ENCODE data around the gene CEP126.
A peak's percentile ranks its signal among the peaks of the same experiment; 100 is the strongest.
"Not testable (repeated sequence)": the region's sequence is repeated elsewhere in the genome, so short reads cannot be mapped to it uniquely, and the experiment has no call there.

The CEP126 gene

DNA sequence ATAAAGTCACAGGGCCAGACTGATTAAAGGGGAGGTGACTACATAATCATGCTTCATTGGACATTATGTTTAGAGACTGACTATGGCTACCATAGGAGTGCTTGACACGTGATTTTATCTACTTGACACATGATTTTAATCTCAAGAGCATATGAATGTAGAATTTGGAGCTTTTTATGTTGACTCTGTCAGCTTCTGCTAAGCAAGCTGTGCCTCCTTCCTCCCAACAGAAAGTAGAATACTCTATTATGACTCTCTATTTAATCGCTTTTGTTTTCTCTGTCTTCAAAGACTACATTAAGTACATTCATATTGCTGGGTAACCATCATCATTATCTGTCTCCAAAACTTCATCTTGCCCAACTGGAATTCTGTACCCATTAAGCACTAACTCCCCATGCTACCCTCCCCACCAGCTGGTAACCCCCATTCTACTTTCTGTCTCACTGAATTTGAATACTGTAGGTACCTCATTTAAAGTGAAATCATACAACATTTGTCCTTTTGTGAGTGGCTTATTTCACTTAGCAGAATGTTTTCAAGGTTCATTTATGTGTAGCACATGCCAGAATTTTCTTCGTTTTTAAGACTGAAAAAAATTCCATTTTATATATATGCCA, 26.2 kb downstream of the CEP126 start:
- DNase-seq, result no peak

DNA sequence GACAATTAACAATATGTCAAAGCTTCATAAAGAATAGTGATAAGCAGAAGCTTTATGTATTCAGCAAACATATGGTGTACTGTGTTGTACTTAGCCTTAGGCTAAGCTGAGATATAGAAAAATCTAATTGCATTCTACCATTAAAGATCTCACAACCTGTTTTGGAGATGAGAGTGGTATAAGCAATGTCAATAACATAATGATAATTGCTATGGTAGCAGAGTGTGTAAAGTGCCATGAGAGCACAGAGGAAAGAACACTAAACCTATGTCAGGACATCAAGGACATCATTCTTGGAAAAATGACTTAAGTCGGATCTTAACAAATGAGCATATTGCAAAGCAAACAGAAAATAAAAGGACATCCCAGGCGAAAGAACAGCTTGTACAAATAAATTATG, 30.1 kb downstream of the CEP126 start:
- no peak for DNase-seq

- no peak for DNase-seq
Observed at GRCh38 chr11:101945448-101945847, 30.6 kb downstream of the CEP126 start.

DNA sequence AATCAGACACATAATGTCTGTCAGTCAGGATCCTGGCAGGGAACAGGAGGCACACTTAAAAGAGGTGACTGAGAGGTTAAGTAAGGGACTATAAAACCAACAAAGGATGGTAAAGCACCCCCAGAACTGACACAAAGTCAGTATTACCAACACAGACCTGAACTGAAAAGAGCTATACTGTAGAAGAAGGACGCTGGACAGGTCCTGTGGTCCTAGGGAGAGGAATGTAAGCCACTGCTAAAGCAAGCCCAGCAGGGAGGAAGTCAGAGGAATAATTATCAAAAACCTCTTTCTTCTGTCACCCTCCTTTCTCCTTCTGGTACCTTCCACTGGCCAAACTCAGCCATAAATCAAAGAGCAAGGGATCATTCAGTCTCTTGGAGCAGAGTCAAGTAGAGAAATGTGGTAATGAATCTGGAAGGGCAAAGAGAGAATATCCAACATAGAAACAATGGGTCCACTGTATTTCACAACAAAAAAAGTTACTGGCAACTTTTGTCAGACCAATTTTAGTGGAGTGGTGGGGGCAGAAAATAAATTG, 34.9 kb downstream of the CEP126 start:
- no peak for DNase-seq

DNA sequence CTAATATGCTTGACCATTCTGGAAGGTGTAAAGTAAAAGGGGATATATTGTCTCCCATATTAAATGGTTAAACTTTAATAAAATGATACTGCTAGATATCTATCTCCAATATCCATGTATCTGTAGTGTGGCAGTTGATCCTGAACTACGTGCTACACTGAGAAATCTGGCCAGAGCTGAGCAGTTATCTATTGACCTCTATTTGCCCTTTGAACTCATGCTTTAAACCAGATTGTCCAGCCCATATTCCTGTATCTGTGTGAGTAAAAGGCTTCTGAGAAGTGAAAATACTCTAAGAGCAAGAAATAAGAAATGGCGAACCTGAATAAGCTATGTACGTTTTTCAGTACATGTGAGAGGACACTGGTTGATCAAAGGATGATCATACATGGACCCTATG, 40.5 kb downstream of the CEP126 start:
- no peak for DNase-seq

- no peak for DNase-seq
Observed at GRCh38 chr11:101955701-101956100, 40.9 kb downstream of the CEP126 start.

GRCh38 chr11:101960231-101960630, 45.4 kb downstream of the CEP126 start:
- DNase-seq, result no peak

GRCh38 chr11:101964200-101964599, 49.4 kb downstream of the CEP126 start:
- DNase-seq, result not testable (repeated sequence)

- DNase-seq, result no peak
Observed at GRCh38 chr11:101974255-101974654, 59.4 kb downstream of the CEP126 start.

- peak; percentile 6 for DNase-seq
Observed at GRCh38 chr11:101974771-101975170, 60.0 kb downstream of the CEP126 start.

GRCh38 chr11:101975734-101976133, 60.9 kb downstream of the CEP126 start:
- DNase-seq, result no peak

DNA sequence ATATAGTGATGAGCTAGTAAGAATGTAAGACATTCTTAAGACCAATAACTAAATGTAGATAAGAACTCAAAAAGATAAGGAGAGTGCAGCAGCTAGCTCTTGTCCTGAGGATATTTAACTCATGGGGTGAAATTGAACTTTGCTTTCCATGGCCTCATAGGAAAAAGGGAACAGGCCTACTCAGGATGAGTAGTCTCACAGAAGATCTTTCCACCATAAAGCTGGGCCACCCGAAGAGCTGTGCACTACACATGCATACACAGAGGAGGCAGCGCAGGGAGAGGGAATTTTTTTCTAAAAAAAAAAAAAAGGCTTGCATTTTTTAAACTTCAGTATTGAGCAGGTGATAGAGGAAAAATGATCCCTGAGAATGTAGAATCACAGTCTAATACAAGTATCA, 72.6 kb downstream of the CEP126 start:
- DNase-seq, result no peak

DNA sequence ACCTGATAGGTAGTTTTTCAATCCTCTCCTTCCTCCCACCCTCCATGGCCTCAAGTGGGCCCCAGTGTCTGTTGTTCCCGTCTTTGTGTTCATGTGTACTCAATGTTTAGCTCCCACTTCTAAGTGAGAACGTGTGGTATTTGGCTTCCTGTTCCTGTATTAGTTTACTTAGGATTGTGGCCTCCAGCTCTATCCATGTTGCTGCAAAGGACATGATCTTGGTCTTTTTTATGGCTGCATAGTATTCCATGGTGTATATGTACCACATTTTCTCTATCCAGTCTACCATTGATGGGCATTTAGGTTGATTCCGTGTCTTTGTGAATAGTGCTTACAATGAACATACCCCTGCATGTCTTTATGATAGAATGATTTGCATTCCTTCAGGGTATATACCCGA, 78.4 kb downstream of the CEP126 start:
- DNase-seq, result no peak

DNA sequence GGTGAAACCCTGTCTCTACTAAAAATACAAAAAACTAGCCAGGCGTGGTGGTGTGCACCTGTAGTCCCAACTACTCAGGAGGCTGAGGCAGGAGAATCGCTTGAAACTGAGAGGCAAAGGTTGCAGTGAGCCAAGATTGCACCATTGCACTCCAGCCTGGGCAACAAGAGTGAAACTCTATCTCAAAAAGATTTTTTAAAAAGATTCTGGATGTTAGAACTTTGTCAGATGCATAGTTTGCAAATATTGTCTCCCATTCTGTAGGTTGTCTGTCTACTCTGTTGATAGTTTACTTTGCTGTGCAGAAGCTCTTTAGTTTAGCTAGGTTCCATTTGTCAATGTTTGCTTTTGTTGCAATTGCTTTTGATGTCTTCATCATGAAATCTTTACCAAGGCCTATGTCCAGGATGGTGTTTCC, 79.3 kb downstream of the CEP126 start:
- DNase-seq, result not testable (repeated sequence)

DNA sequence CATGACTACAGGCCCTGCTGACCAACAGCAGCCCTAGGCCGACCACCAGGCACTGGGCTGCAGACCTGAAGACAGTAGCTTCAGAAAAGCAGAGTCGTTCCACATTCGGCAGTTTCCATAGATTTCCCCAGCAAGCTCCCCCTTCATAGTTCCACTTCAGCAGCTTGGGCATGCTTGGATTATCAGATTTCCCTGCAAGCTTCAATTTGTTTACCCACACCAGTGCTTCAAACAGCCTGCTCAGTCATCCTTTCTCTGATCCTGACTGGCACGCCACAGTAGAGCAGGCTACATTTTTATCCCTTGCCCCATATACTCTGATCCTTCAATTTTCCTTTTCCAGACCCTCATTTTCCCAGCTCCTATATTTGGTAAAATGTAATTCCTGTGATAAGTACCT, 81.3 kb downstream of the CEP126 start:
- no peak for DNase-seq

DNA sequence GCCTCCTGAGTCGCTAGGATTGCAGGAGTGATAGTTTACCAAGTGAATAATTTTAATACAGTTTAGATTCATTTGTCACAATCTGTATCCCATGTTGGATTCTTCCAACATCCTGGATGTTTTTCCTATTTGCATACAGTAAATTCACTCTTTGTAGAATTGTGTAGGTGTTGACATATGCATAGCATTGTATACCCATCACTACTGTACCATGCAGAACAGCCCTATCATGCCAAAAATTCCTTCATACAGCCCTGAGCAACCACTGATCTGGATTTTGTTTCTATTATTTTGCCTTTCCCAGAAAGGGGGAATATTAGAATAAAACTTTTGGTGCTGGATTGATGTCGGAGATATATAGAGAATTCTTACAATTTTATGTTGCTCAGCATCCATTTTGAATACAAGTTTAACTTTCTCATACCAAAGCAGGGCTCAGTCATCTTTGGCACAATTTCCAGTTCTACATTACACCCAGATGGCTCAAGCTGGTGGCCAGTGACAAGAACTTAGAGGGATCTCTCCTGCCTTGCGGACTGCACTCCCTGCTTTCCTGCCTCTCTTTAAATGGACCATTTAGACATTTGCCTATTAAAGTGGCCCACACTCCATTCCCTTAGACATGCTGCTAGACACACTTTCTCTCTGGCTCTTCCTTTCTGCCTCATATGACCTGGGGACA, 87.0 kb downstream of the CEP126 start:
- no peak for DNase-seq

- no peak for DNase-seq
Observed at GRCh38 chr11:102004220-102004619, 89.4 kb downstream of the CEP126 start.

DNA sequence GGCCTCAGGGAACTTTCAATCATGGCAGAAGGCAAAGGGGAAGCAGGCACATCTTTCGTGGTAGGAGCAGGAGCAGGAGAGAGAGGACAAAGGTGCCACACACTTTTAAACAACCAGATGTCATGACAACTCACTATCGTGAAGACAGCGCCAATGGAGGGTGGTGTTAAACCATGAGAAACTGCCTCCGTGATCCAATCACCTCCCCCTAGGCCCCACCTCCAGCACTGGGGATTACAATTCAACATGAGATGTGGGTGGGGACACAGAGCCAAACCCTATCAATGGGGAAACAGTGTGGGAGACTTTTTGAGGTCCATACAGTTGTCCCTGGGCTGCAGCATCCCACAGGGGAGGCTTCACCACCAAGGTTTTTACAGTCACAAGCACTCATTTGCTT, 90.5 kb downstream of the CEP126 start:
- no peak for DNase-seq

DNA sequence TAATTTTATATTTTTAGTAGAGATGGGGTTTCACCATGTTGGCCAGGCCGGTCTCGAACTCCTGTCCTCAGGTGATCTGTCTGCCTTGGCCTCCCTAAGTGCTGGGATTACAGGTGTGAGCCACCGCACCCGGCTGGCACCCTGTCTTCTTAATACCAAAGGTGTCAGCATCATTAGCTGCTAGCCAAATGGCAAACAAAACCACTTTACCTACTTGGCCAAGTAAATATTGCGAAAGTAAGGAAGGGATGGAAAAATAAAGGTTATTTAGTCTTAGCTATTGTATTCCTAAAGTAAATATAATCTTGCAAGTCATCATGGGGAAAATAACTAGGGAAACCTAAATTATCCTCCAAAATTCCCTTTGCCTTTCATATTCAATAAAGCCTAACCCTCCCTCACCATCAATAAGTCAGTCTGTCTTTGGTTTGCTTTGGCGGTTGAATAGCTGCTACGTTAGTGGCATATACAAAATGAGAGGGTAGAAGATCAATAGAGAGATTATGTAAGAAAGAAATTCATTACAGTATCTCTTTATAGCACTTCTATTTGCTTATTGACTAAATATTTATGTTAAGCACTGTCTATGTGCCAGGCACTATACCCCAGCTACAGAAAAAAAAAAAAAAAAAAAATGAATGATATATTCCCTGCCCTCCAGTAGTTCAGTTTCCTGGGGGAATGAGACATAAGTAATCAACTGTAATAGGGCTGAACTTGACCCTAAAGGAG, 92.2 kb downstream of the CEP126 start:
- no peak for DNase-seq

DNA sequence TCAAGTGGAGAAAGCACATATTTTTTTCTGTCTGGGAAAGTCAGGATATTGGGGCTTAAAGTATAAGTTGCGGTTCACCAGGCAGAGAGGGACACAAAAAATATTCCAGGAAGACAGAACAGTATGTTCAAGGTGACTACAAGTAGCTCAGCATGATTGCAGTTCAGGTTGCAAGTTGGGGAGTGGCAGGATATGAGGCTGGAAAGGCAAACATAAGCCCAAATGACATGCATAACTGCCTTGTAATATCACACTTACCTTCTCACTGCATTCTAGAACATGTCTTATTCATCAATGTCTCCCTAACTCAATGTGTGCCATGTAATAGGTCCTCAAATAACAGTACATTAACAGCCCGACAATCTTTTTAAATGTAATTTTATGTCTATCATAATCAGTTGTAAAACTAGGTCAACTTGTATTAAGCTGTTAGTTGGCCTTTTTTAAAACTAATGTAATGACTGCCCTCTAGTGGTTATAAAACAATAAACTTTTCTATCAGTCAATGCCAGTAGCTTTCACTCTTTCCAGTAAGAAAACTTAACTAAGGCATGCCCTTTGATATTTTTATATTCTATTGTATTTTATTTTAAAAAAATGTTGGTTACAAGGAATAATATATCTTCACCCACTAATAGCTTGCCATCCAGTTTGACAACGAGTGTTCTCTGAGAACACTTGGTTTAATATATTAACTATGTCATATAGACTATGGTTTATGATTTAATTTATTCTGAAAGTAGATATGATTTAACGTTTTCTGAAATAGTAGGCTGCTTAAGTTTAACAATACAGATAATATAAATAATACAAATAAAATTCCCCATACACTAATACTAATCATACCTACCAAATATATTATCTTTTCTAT, 93.0 kb downstream of the CEP126 start:
- DNase-seq, result peak; percentile 57

- no peak for DNase-seq
Observed at GRCh38 chr11:102010776-102011494, 96.1 kb downstream of the CEP126 start.

DNA sequence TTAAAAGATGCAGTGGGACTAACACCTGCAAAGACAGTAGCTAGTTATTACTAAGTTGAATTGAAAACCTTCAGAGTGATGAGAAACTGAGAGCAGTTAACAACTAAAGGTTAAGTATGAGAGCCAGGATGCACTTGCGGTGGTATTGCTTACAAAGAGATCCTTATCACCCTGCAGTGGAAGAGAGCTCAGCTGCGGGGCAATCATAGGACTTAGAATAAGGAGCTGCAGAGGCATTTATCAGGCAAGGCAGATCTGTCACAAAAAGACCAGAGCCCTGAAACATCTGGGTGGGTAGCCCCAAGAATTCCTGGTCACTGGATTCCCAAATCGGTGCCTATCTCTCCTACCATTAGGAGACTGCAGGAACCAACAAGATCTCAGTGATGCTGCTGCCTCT, 98.1 kb downstream of the CEP126 start:
- DNase-seq, result no peak
